Caco-2 (cell line): ENCODE data around the gene FBXO2. TPM values are rescaled to one million over a fixed set of nuclear protein-coding genes. Genes with fewer than 3 reads are reported as not detected.

Experiments used
- BruUV-seq: library from RNA; stranded (reverse); fragments of 400-500 nt; replicated peaks from 2 replicates; lab custom pipeline; 2021; lab: Mats Ljungman, UMichigan
- CTCF ChIA-PET: fragments of 300-600 bp; sonication (Branson Sonifier 250); formaldehyde crosslinking; loops from one replicate; lab custom pipeline; 2022; ENCODE audit warnings: antibody characterized with exemption; lab: Charles Lee
- POLR2A ChIA-PET: fragments of 300-600 bp; sonication (Branson Sonifier 250); formaldehyde crosslinking; loops from one replicate; lab custom pipeline; 2022; ENCODE audit warnings: antibody characterized with exemption; lab: Charles Lee
- DNase-seq, 2 experiments: peaks; one replicate each; pipeline versions ENCODE4 v3.0.0 to v3.0.0-alpha.2; 2020 to 2022
- H3K27me3 ChIP-seq: replicated peaks from 2 replicates; pipeline ENCODE4 v1.6.0; 2011; ENCODE audit warnings: low read length; ENCODE audit not compliant: control insufficient read depth, insufficient read depth
- H3K36me3 ChIP-seq: 2 replicates; pipeline ENCODE4 v1.5.1; 2011; ENCODE audit warnings: low read length; ENCODE audit not compliant: control insufficient read depth, insufficient read depth
- H3K4me1 ChIP-seq: fragments of 250-450 bp; sonication (Bioruptor Pico); 2 replicates; pipeline ENCODE4 v1.5.1; 2020; ENCODE audit warnings: mild to moderate bottlenecking
- H3K4me3 ChIP-seq: 2 replicates; pipeline ENCODE4 v1.5.1; 2011; ENCODE audit warnings: low read depth, mild to moderate bottlenecking, control low read depth, low read length
- H3K9me3 ChIP-seq: fragments of 250-450 bp; sonication (Bioruptor Pico); 2 replicates; pipeline ENCODE4 v1.5.1; 2020; ENCODE audit warnings: mild to moderate bottlenecking, moderate library complexity
- H3K27ac Mint-ChIP-seq: one replicate; pipeline ENCODE4 v1.8.0; 2022; ENCODE audit warnings: mixed read lengths; ENCODE audit not compliant: unreplicated experiment
- H3K27me3 Mint-ChIP-seq: one replicate; pipeline ENCODE4 v1.8.0; 2022; ENCODE audit warnings: mixed read lengths; ENCODE audit not compliant: insufficient read depth, unreplicated experiment
- H3K36me3 Mint-ChIP-seq: one replicate; pipeline ENCODE4 v1.8.0; 2022; ENCODE audit warnings: mild to moderate bottlenecking, mixed read lengths; ENCODE audit not compliant: insufficient read depth, unreplicated experiment
- H3K4me1 Mint-ChIP-seq: one replicate; pipeline ENCODE4 v1.8.0; 2022; ENCODE audit warnings: low read depth, mixed read lengths; ENCODE audit not compliant: unreplicated experiment
- H3K4me3 Mint-ChIP-seq: one replicate; pipeline ENCODE4 v1.8.0; 2022; ENCODE audit warnings: mild to moderate bottlenecking, moderate library complexity, mixed read lengths; ENCODE audit not compliant: unreplicated experiment
- H3K9me3 Mint-ChIP-seq: one replicate; pipeline ENCODE4 v1.8.0; 2022; ENCODE audit warnings: mixed read lengths; ENCODE audit not compliant: unreplicated experiment
- intact Hi-C: fragments of 100-400 bp; cut with micrococcal nuclease; formaldehyde crosslinking; loops from one replicate; pipeline ENCODE4 v1.10.0; 2022; ENCODE audit not compliant: unreplicated experiment
- total RNA-seq: library from RNA; stranded (reverse); gene quantifications from 2 replicates; pipeline ENCODE4 v1.2.3, GENCODE V29; 2022
- TF ChIP-seq, protein P1 (sequence below), 2 experiments: fragments of 200-600 bp in 1 of 2; IDR thresholded peaks; 1 replicate in 1 of 2; 2 replicates in 1 of 2; pipeline versions ENCODE4 v1.5.1 to v1.8.0; 2011 to 2022; ENCODE audit warnings: antibody characterized with exemption in 1 of 2, control low read depth in 1 of 2, inconsistent platforms in 1 of 2, low read depth in 1 of 2, low read length in 1 of 2, mild to moderate bottlenecking in 1 of 2, moderate library complexity in 1 of 2; ENCODE audit not compliant: insufficient read depth in 1 of 2, severe bottlenecking in 1 of 2, unreplicated experiment in 1 of 2

The FBXO2 gene
- total RNA-seq, 1 experiment from 2014 or later, result 78.5 TPM

DNA sequence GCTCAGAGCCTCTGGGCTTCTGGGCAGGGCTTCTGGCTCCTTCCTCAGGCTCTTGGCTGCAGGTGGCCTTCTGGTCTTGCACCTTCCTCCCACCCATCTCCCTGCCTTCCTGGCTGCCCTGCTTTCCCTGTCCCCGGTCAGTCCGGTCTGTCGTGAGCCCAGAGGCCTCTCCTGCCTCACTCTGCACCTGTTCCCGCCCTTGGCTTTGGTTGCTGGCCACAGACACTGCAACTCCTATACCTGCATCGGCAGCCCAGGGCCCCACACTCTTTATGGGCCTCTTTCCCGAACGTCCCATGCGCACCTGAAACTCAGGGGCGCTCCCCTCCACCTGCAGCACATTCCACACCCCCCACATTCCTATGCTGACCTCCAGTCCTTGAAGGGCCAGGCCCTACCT, 7.9 kb downstream of the FBXO2 start:
- intact Hi-C loops, result loop anchor here (5.0 to 10.0 kb wide), 2 partner anchors 72 to 609 kb away; no protein-coding TSS in a partner anchor
- POLR2A ChIA-PET, result no interaction called here
- Histone ChIP-seq H3K9me3 (no peaks in the 10 kb centered on the region), H3K4me1 (no peaks in the 10 kb centered on the region), H3K36me3 (no peaks in the 10 kb centered on the region), H3K4me3 (no peak overlapping the region), H3K27me3 (no peaks in the 10 kb centered on the region)
- Mint-ChIP-seq H3K4me1 (no peaks in the 10 kb centered on the region), H3K27me3 (no peaks in the 10 kb centered on the region), H3K9me3 (no peaks in the 10 kb centered on the region), H3K4me3 (no peak overlapping the region), H3K36me3 (peaks cover 18% of the 10 kb centered on the region), H3K27ac (no peak overlapping the region)
- no TSS peak for BruUV-seq
- DNase-seq, result no peak
- TF ChIP-seq, protein P1, sequence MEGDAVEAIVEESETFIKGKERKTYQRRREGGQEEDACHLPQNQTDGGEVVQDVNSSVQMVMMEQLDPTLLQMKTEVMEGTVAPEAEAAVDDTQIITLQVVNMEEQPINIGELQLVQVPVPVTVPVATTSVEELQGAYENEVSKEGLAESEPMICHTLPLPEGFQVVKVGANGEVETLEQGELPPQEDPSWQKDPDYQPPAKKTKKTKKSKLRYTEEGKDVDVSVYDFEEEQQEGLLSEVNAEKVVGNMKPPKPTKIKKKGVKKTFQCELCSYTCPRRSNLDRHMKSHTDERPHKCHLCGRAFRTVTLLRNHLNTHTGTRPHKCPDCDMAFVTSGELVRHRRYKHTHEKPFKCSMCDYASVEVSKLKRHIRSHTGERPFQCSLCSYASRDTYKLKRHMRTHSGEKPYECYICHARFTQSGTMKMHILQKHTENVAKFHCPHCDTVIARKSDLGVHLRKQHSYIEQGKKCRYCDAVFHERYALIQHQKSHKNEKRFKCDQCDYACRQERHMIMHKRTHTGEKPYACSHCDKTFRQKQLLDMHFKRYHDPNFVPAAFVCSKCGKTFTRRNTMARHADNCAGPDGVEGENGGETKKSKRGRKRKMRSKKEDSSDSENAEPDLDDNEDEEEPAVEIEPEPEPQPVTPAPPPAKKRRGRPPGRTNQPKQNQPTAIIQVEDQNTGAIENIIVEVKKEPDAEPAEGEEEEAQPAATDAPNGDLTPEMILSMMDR (IDR thresholded peaks at IDR 0.05; ENCODE audit: insufficient read depth in 1 of 2, low read depth in 1 of 2, low read length in 1 of 2, severe bottlenecking in 1 of 2, unreplicated experiment in 1 of 2), result no peak
- CTCF ChIA-PET, result interaction anchor here (0.6 to 1.2 kb wide), 5 partner anchors 18 to 405 kb away, joined by 3 to 5 read pairs (median 4); partner anchors contain the start of genes FBXO6 and MTOR

DNA sequence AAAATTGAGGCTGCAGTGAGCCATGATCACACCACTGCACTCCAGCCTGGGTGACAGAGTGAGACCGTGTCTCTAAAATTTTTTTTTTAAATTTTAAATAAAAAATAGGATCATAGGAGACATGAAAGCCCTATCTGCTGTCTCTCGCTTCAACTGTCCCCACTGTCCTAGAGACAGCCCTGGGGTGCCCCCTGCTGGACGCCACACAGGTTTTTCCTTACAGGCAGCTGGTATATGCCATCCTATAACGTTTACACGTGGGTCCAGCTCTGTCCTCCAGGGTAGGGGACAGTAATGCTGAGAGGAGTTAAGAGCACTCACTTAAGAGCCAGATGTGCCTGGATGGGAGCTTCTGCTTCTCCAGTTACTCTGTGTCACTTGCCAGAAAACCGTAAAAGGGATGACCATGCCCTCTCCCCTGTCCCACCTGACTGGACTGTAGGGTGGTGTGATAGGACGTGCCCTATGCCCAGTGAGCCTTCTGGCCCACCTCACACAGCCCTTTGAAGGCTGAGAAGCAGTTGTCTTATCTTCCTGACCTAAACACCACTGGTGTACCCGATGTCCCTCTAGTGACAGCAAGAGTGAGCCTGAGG, 8.5 kb downstream of the FBXO2 start:
- Mint-ChIP-seq H3K4me3 (no peak overlapping the region), H3K27me3 (no peaks in the 10 kb centered on the region), H3K36me3 (peaks cover 16% of the 10 kb centered on the region), H3K9me3 (no peaks in the 10 kb centered on the region), H3K27ac (no peak overlapping the region), H3K4me1 (no peaks in the 10 kb centered on the region)
- Histone ChIP-seq H3K9me3 (no peaks in the 10 kb centered on the region), H3K4me1 (no peaks in the 10 kb centered on the region), H3K4me3 (no peak overlapping the region), H3K36me3 (no peaks in the 10 kb centered on the region), H3K27me3 (no peaks in the 10 kb centered on the region)
- BruUV-seq, result no TSS peak
- POLR2A ChIA-PET, result interaction anchor here (1.1 kb wide), 1 partner anchor 8 kb away, joined by 4 read pairs; the partner anchor contains the start of genes FBXO2 and FBXO44
- CTCF ChIA-PET, result interaction anchor here (0.6 to 1.2 kb wide), 6 partner anchors 18 to 404 kb away, joined by 3 to 5 read pairs (median 4); partner anchors contain the start of genes FBXO6 and MTOR
- DNase-seq, result peak; percentile 70 to 81
- TF ChIP-seq, protein P1 (IDR thresholded peaks at IDR 0.05; ENCODE audit: insufficient read depth in 1 of 2, low read depth in 1 of 2, low read length in 1 of 2, severe bottlenecking in 1 of 2, unreplicated experiment in 1 of 2), result peak; percentile 69 to 71
- intact Hi-C loops, result loop anchor here (5.0 to 10.0 kb wide), 2 partner anchors 71 to 608 kb away; no protein-coding TSS in a partner anchor

DNA sequence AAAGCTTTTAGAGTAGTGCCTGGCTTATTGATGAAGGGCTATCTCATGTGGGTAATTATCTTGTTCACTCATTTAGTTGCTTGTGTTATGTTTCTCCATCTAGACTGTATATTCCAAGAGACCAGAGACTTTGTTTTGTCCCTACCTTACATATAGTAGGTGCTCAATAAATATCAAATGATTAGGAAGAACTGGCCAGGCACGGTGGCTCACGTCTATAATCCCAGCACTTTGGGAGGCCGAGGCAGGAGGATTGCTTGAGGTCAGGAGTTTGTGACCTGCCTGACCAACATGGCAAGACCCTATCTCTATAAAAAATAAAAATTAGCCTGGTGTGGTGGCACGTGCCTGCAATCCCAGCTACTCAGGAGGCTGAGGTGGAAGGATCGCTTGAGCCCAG, 9.0 kb downstream of the FBXO2 start:
- Mint-ChIP-seq H3K4me1 (no peaks in the 10 kb centered on the region), H3K27ac (no peak overlapping the region), H3K36me3 (peaks cover 12% of the 10 kb centered on the region), H3K4me3 (no peak overlapping the region), H3K9me3 (no peaks in the 10 kb centered on the region), H3K27me3 (no peaks in the 10 kb centered on the region)
- Histone ChIP-seq H3K4me1 (no peaks in the 10 kb centered on the region), H3K4me3 (no peak overlapping the region), H3K27me3 (no peaks in the 10 kb centered on the region), H3K36me3 (no peaks in the 10 kb centered on the region), H3K9me3 (no peaks in the 10 kb centered on the region)
- BruUV-seq, result no TSS peak
- TF ChIP-seq, protein P1 (IDR thresholded peaks at IDR 0.05; ENCODE audit: insufficient read depth in 1 of 2, low read depth in 1 of 2, low read length in 1 of 2, severe bottlenecking in 1 of 2, unreplicated experiment in 1 of 2), result no peak
- POLR2A ChIA-PET, result interaction anchor here (1.1 kb wide), 1 partner anchor 9 kb away, joined by 4 read pairs; the partner anchor contains the start of genes FBXO2 and FBXO44
- CTCF ChIA-PET, result interaction anchor here (0.7 to 1.2 kb wide), 5 partner anchors 19 to 404 kb away, joined by 3 to 5 read pairs (median 4); partner anchors contain the start of genes FBXO6 and MTOR
- DNase-seq, result no peak
- intact Hi-C loops, result loop anchor here (5.0 to 10.0 kb wide), 2 partner anchors 70 to 608 kb away; no protein-coding TSS in a partner anchor
